Sigmoid colon (tissue), 7 donors: ENCODE measurements around the gene SCRN1. TPM values are rescaled to one million over a fixed set of nuclear protein-coding genes. Genes with fewer than 3 reads are reported as not detected.
A peak's percentile ranks its signal among the peaks of the same experiment; 100 is the strongest.

Source experiments
- DNase-seq: peaks from one replicate; pipeline ENCODE4 v3.0.0-alpha.2; 2019
- H3K27ac ChIP-seq, 4 donors: fragments of 200-600 bp; sonication (generic); one replicate each; pipeline ENCODE4 v1.5.1; 2016 to 2019; ENCODE audit warnings: mild to moderate bottlenecking in 1 of 4
- H3K27me3 ChIP-seq, 3 donors: fragments of 200-600 bp; sonication (generic); one replicate each; pipeline ENCODE4 v1.5.1; 2019; ENCODE audit warnings: mild to moderate bottlenecking in 1 of 3
- H3K36me3 ChIP-seq, 4 donors: fragments of 200-600 bp; sonication (generic); one replicate each; pipeline ENCODE4 v1.5.1; 2016 to 2019
- H3K4me1 ChIP-seq, 4 donors: fragments of 200-600 bp; sonication (generic); one replicate each; pipeline ENCODE4 v1.5.1; 2017 to 2019
- H3K4me3 ChIP-seq, 4 donors: fragments of 200-600 bp; sonication (generic); one replicate each; pipeline ENCODE4 v1.5.1; 2017 to 2019; ENCODE audit warnings: mild to moderate bottlenecking in 2 of 4, moderate library complexity in 1 of 4
- H3K9me3 ChIP-seq, 4 donors: fragments of 200-600 bp in 3 of 4; sonication (generic) in 3 of 4; one replicate each; pipeline versions ENCODE4 v1.5.1 to v1.6.1; 2013 to 2019
- EP300 ChIP-seq, 4 donors: sonication (generic); formaldehyde crosslinking; IDR thresholded peaks; one replicate each; pipeline ENCODE4 v1.6.1; 2017; ENCODE audit warnings: antibody characterized with exemption in 4 of 4
- POLR2A ChIP-seq, 2 donors: fragments of 450-650 bp; IDR thresholded peaks; one replicate each; pipeline ENCODE4 v1.6.1; 2016; ENCODE audit warnings: antibody characterized with exemption in 2 of 2, mild to moderate bottlenecking in 2 of 2, moderate library complexity in 2 of 2
- POLR2AphosphoS5 ChIP-seq, 4 donors: sonication (generic); formaldehyde crosslinking; IDR thresholded peaks; one replicate each; pipeline ENCODE4 v1.6.1; 2017; ENCODE audit warnings: antibody characterized with exemption in 4 of 4
- WGBS, 2 donors: extraction: QIAGEN DNeasy Blood & Tissue Kit; methylation state at CpG; one replicate each; pipeline ENCODE4 v1.1.7; 2013; 5-methylcytosine and 5-hydroxymethylcytosine counted together
- intact Hi-C: fragments of 100-400 bp; cut with DNase I; formaldehyde crosslinking; loops from one replicate; pipeline ENCODE4 v1.15.1; 2023
- polyA plus RNA-seq, 3 donors: library from polyadenylated mRNA; stranded (reverse); fragments of 200-250 nt; gene quantifications; one replicate each; pipeline ENCODE4 v1.2.3, GENCODE V29; 2013
- total RNA-seq, 4 donors: library from RNA; depleted of rRNA; stranded (reverse); fragments of >200 nt; gene quantifications; one replicate each; pipeline ENCODE4 v1.1.0, GENCODE V29; 2016
- TF ChIP-seq, protein P1 (sequence below), 4 experiments: fragments of 450-650 bp in 3 of 4; fragments of 200-600 bp in 1 of 4; IDR thresholded peaks; one replicate each; pipeline ENCODE4 v1.5.1; 2016 to 2019; ENCODE audit warnings: antibody characterized with exemption in 4 of 4, mild to moderate bottlenecking in 3 of 4, moderate library complexity in 2 of 4
- donor health status: healthy with polysubstance abuse.
- donor health status: Bipolar disorder and iron deficiency.
- donor health status: healthy.

The SCRN1 gene
- total and polyA plus RNA-seq, 7 donors = 5.1 to 55.0 (median 44.5) TPM

DNA sequence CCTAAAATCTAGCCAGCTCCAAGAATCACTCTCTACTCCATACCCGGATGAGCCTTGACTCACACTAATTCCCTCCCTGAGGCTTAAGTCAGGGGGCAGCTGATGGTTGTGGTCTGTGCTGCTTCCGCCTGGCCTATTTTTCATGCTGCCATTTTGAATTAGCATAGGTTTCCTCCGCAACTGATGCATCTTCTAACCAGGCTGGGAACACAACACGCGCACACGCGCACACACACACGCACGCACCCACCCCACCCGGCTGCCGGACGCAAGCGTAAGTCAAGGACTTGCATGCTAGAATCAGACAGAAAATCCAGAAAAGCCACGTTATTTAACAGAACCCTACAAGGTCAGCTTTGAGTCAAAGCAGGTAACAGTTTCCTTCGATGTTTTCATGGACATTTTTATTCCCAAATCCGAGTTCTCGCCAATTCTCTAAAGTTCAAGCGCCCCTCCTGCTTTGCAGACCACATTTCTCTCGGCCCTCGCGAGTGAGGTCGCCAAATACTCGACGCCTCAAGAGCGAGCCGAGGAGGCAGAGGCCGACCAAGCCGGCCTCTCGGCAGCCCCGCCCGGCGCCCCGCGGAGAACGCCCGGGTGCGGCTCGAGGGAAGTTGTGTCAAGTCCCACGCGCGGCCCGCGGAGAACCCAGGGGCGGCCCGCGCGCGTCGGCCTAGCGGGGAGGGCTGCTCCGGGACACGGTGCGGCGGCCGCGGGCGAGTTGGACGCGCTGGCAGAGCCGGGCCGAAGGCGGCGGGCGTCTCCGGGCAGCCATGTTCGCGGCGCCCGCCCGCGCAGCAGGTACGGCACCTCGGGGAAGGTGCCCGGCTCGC lies 961 bp downstream of the SCRN1 start:
- H3K4me1 ChIP-seq = peaks cover 0 to 27% (median 15%) of the 10 kb centered on the region in 4 donors
- no peaks in the 10 kb centered on the region for H3K27me3 ChIP-seq
- H3K27ac ChIP-seq = peak overlapping the region; percentile 84 to 98 (median 91)
- intact Hi-C loops = loop anchor here (1.0 kb wide), 1 partner anchor 40 kb away; the partner anchor contains the start of gene PLEKHA8
- peak; percentile 78 for DNase-seq
- peaks cover 0 to 5% (median 3%) of the 10 kb centered on the region in 4 donors for H3K9me3 ChIP-seq
- no peak for TF ChIP-seq POLR2A (IDR thresholded peaks at IDR 0.05)
- TF ChIP-seq, protein P1, sequence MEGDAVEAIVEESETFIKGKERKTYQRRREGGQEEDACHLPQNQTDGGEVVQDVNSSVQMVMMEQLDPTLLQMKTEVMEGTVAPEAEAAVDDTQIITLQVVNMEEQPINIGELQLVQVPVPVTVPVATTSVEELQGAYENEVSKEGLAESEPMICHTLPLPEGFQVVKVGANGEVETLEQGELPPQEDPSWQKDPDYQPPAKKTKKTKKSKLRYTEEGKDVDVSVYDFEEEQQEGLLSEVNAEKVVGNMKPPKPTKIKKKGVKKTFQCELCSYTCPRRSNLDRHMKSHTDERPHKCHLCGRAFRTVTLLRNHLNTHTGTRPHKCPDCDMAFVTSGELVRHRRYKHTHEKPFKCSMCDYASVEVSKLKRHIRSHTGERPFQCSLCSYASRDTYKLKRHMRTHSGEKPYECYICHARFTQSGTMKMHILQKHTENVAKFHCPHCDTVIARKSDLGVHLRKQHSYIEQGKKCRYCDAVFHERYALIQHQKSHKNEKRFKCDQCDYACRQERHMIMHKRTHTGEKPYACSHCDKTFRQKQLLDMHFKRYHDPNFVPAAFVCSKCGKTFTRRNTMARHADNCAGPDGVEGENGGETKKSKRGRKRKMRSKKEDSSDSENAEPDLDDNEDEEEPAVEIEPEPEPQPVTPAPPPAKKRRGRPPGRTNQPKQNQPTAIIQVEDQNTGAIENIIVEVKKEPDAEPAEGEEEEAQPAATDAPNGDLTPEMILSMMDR (IDR thresholded peaks at IDR 0.05) = no peak
- TF ChIP-seq POLR2AphosphoS5 (IDR thresholded peaks at IDR 0.05) = peak in 1 of 4 donors; percentile 23
- H3K36me3 ChIP-seq = no peaks in the 10 kb centered on the region
- peak overlapping the region; percentile 86 to 99 (median 92) for H3K4me3 ChIP-seq
- 11 to 16% methylated on average over 75 of the region's 75 CpGs for WGBS, 2 donors

DNA sequence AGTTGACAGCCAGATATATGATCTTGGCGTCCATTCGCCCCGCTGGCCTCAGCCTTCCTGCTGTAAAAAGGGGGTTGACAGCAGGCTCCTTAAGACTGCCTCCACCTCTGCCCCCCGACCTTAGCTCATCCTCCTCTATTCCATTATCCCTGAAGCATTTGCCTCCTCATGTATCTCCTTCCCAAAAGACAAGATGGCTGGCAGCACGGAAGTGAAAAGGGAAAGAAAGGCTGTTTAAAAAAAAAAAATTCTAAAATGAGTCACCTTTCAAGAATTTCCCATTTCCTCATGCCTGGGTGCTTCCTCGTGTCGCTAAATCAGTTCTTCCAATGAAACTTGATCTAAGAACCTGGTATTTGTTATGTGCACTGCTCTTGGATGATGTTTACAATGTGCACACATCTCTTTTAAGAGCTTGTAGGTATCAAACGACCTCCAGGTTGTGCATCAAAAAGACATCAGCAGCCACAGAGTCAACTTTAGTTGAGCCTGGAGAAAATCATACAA lies 1.7 kb downstream of the SCRN1 start:
- Histone ChIP-seq H3K36me3 (no peaks in the 10 kb centered on the region), H3K4me1 (peaks cover 0 to 27% (median 15%) of the 10 kb centered on the region in 4 donors), H3K4me3 (peak overlapping the region in 3 of 4 donors; percentile 86 to 99 (median 95)), H3K9me3 (peaks cover 0 to under 1% (median 0%) of the 10 kb centered on the region in 4 donors), H3K27ac (peak overlapping the region; percentile 84 to 98 (median 91)), H3K27me3 (no peaks in the 10 kb centered on the region)
- DNase-seq = no peak
- intact Hi-C loops = no loop called here
- 66% methylated on average over 8 of the region's 8 CpGs for WGBS, 2 donors
- TF ChIP-seq, protein P1 (IDR thresholded peaks at IDR 0.05) = no peak
- TF ChIP-seq POLR2AphosphoS5 (IDR thresholded peaks at IDR 0.05) = peak in 2 of 4 donors; percentile 16 to 21

DNA sequence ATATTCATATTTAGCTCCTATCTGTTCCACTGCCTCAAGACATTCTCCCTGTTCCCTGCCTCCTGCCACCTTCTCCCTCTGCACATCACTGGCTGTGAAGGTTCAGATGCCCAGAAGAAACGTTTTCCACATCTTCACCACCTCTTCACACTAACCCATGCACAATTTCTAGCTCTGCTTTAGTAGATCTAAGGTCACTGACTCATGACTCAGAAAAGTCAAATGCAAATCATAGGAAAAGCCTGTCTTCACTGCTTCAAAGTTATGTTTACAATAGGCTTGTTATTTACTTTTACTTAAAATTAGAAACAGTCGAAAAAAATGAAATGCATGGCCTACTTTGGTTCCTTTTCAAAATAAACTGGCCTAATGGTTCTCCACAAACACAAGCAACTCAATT lies 2.5 kb downstream of the SCRN1 start:
- WGBS, 2 donors = 49 to 55% methylated on average over 2 of the region's 2 CpGs
- intact Hi-C loops = no loop called here

DNA sequence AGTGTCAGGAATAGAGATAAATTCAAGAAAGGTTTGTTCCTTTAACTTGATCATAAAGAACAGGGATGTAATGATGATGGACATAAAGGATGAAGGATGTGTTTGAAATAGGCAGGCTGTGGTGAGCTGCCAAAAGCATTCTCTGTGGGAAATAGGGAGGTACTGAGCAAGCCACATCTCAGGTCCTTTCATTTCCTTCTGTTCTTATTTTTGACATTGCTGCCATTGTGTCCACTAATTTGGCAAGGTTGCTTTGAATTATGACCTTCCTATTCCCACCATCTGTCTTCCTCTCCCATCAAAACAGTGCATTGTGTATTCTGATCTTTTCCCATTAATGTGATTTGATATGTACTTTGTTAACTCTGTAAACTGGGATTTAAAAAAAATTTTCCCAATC lies 9.4 kb downstream of the SCRN1 start:
- intact Hi-C loops = no loop called here
- Histone ChIP-seq H3K36me3 (no peaks in the 10 kb centered on the region), H3K4me3 (no peak overlapping the region), H3K4me1 (peaks cover 0 to 26% (median 18%) of the 10 kb centered on the region in 4 donors), H3K27ac (no peak overlapping the region), H3K9me3 (no peaks in the 10 kb centered on the region), H3K27me3 (no peaks in the 10 kb centered on the region)
- no peak for DNase-seq
- TF ChIP-seq EP300 (IDR thresholded peaks at IDR 0.05) = no peak
- TF ChIP-seq, protein P1 (IDR thresholded peaks at IDR 0.05) = no peak
- no peak for TF ChIP-seq POLR2A (IDR thresholded peaks at IDR 0.05)
- no peak for TF ChIP-seq POLR2AphosphoS5 (IDR thresholded peaks at IDR 0.05)

More for the DNA sequence above, 2.5 kb downstream of the SCRN1 start:
- Histone ChIP-seq H3K27me3 (no peaks in the 10 kb centered on the region), H3K4me1 (peaks cover 0 to 27% (median 15%) of the 10 kb centered on the region in 4 donors), H3K9me3 (no peaks in the 10 kb centered on the region), H3K36me3 (no peaks in the 10 kb centered on the region), H3K27ac (peak overlapping the region in 3 of 4 donors; percentile 86 to 98 (median 96)), H3K4me3 (no peak overlapping the region)
- DNase-seq = no peak
- TF ChIP-seq, protein P1 (IDR thresholded peaks at IDR 0.05) = no peak
- TF ChIP-seq EP300 (IDR thresholded peaks at IDR 0.05) = no peak
- TF ChIP-seq POLR2A (IDR thresholded peaks at IDR 0.05) = no peak
- TF ChIP-seq POLR2AphosphoS5 (IDR thresholded peaks at IDR 0.05) = no peak
